HepG2 (cell line): Measurements from ENCODE around the gene TTLL11. TPM values are rescaled to one million over a fixed set of nuclear protein-coding genes. Genes with fewer than 3 reads are reported as not detected.

Source experiments
- ATAC-seq: fragments of 200-7000 bp; cut with Tn5 transposase; 3 replicates; pipeline ENCODE4 v1.9.1; 2020; ENCODE audit warnings: mild to moderate bottlenecking, moderate library complexity
- BruUV-seq: library from RNA; stranded (reverse); fragments of 400-500 nt; replicated peaks from 2 replicates; lab custom pipeline; 2021; lab: Mats Ljungman, UMichigan
- CTCF ChIA-PET: fragments of 300-600 bp; formaldehyde crosslinking; extraction: SDS; loops from one replicate; lab custom pipeline; 2021; ENCODE audit warnings: low total read pairs, inconsistent platforms, low intra/inter-chr PET ratio; lab: Yijun Ruan, JAX
- POLR2A ChIA-PET: fragments of 350-600 bp; sonication (Branson Sonifier 250); formaldehyde crosslinking; loops from one replicate; lab custom pipeline; 2020; ENCODE audit warnings: antibody characterized with exemption, inconsistent platforms; lab: Yijun Ruan, JAX
- DNase-seq: peaks from one replicate; pipeline ENCODE4 v3.0.0-alpha.2; 2015; ENCODE audit warnings: low spot score
- FAIRE-seq: peaks from 3 replicates; lab custom pipeline; 2011; peaks lifted over from hg19 to GRCh38; lab: Jason Lieb, UNC
- H2AFZ ChIP-seq: one replicate; pipeline ENCODE4 v1.6.1; 2011; ENCODE audit warnings: low read length, inconsistent platforms
- H3K27ac ChIP-seq: fragments of 300-600 bp; 3 replicates; pipeline ENCODE4 v1.8.0; 2011; ENCODE audit warnings: mixed run types, mild to moderate bottlenecking, mixed read lengths, low read length, inconsistent platforms; ENCODE audit not compliant: insufficient read depth; ENCODE audit errors: extremely low read length
- H3K27me3 ChIP-seq, 2 experiments: fragments of 200-600 bp in 1 of 2; 2 replicates in 1 of 2; 3 replicates in 1 of 2; pipeline versions ENCODE4 v1.6.0 to v1.8.0; 2011; ENCODE audit warnings: low read length in 2 of 2, mild to moderate bottlenecking in 2 of 2, moderate library complexity in 2 of 2, inconsistent platforms in 1 of 2; ENCODE audit not compliant: insufficient read depth in 2 of 2, control insufficient read depth in 1 of 2
- H3K36me3 ChIP-seq, 2 experiments: fragments of 200-600 bp in 1 of 2; replicated peaks in 1 of 2; 2 replicates in 1 of 2; 3 replicates in 1 of 2; pipeline versions ENCODE4 v1.5.1 to v1.8.0; 2011; ENCODE audit warnings: low read length in 2 of 2, inconsistent platforms in 1 of 2; ENCODE audit not compliant: insufficient read depth in 2 of 2, control insufficient read depth in 1 of 2
- H3K4me1 ChIP-seq: 2 replicates; pipeline ENCODE4 v1.5.1; 2012; ENCODE audit warnings: low read length, inconsistent platforms; ENCODE audit not compliant: insufficient read depth
- H3K4me2 ChIP-seq: 2 replicates; pipeline ENCODE4 v1.6.0; 2011; ENCODE audit warnings: low read depth, low read length, inconsistent platforms
- H3K4me3 ChIP-seq, 3 experiments: fragments of 200-600 bp in 1 of 3; sonication (generic), shearing (Covaris generic) in 1 of 3; replicated peaks in 1 of 3; 2 replicates each; pipeline ENCODE4 v1.5.1; 2011 to 2016; ENCODE audit warnings: low read length in 3 of 3, inconsistent platforms in 2 of 3, low read depth in 2 of 3, mild to moderate bottlenecking in 2 of 3, control low read depth in 1 of 3, mixed read lengths in 1 of 3; ENCODE audit not compliant: insufficient read depth in 1 of 3
- H3K79me2 ChIP-seq: one replicate; pipeline ENCODE4 v1.6.1; 2011; ENCODE audit warnings: low read length, inconsistent platforms; ENCODE audit not compliant: insufficient read depth
- H3K9ac ChIP-seq: 2 replicates; pipeline ENCODE4 v1.6.0; 2011; ENCODE audit warnings: mild to moderate bottlenecking, low read depth, low read length, inconsistent platforms; ENCODE audit not compliant: insufficient read depth
- H3K9me3 ChIP-seq: 2 replicates; pipeline ENCODE4 v1.5.1; 2012; ENCODE audit warnings: mild to moderate bottlenecking, low read length
- H4K20me1 ChIP-seq: 2 replicates; pipeline ENCODE4 v1.6.0; 2011; ENCODE audit warnings: inconsistent platforms, mild to moderate bottlenecking, low read length, moderate library complexity; ENCODE audit not compliant: insufficient read depth
- BRD4 ChIP-seq: sonication (generic); formaldehyde crosslinking; IDR thresholded peaks from 2 replicates; pipeline ENCODE4 v1.4.0; 2020; ENCODE audit warnings: missing genetic modification reagents
- CSRNP1 ChIP-seq: sonication (generic); formaldehyde crosslinking; IDR thresholded peaks from 2 replicates; pipeline ENCODE4 v1.8.1; 2023; ENCODE audit warnings: mild to moderate bottlenecking, missing genetic modification reagents
- NR1H2 ChIP-seq: sonication (generic); formaldehyde crosslinking; IDR thresholded peaks from 2 replicates; pipeline ENCODE4 v1.8.1; 2022; ENCODE audit warnings: low read depth, missing genetic modification reagents, borderline replicate concordance
- RFX5 ChIP-seq: IDR thresholded peaks from 2 replicates; pipeline ENCODE4 v1.6.1; 2011; ENCODE audit warnings: low read depth, low read length, improper control_type of control experiment
- RNF219 ChIP-seq: sonication (generic); formaldehyde crosslinking; IDR thresholded peaks from 2 replicates; pipeline ENCODE4 v1.5.0; 2020; ENCODE audit warnings: mild to moderate bottlenecking, missing genetic modification reagents
- ZBTB42 ChIP-seq: sonication (generic); formaldehyde crosslinking; IDR thresholded peaks from 2 replicates; pipeline ENCODE4 v1.5.0; 2020; ENCODE audit warnings: mild to moderate bottlenecking, missing genetic modification reagents
- ZMYM4 ChIP-seq: sonication (generic); formaldehyde crosslinking; IDR thresholded peaks from 2 replicates; pipeline ENCODE4 v1.8.1; 2023; ENCODE audit warnings: mild to moderate bottlenecking, missing genetic modification reagents
- ZNF142 ChIP-seq: sonication (generic); formaldehyde crosslinking; IDR thresholded peaks from 2 replicates; pipeline ENCODE4 v1.4.0; 2020; ENCODE audit warnings: missing genetic modification reagents
- ZNF414 ChIP-seq: sonication (generic); formaldehyde crosslinking; IDR thresholded peaks from 2 replicates; pipeline ENCODE4 v1.5.0; 2020; ENCODE audit warnings: missing genetic modification reagents
- ZNF570 ChIP-seq: sonication (generic); formaldehyde crosslinking; IDR thresholded peaks from 2 replicates; pipeline ENCODE4 v1.4.0; 2020; ENCODE audit warnings: mild to moderate bottlenecking, missing genetic modification reagents, borderline replicate concordance
- ZNF775 ChIP-seq: sonication (generic); formaldehyde crosslinking; IDR thresholded peaks from 2 replicates; pipeline ENCODE4 v1.4.0; 2020; ENCODE audit warnings: missing genetic modification reagents, mild to moderate bottlenecking, moderate library complexity, borderline replicate concordance
- WGBS: methylation state at CpG from one replicate; pipeline ENCODE4 v1.1.6; 2017; ENCODE audit warnings: low lambda C conversion rate; 5-methylcytosine and 5-hydroxymethylcytosine counted together
- in situ Hi-C: cut with HindIII; loops from 2 replicates; pipeline ENCODE4 v1.10.0; 2017; ENCODE audit warnings: low pct_unique_long_range_greater_than_20kb; ENCODE audit not compliant: extremely low pct_ligation_motif_present
- intact Hi-C: fragments of 100-400 bp; cut with micrococcal nuclease; formaldehyde crosslinking; loops from one replicate; pipeline ENCODE4 v1.10.0; 2022; ENCODE audit not compliant: unreplicated experiment
- polyA plus RNA-seq, 8 experiments: library from polyadenylated mRNA; depleted of rRNA in 3 of 8; stranded (reverse) in 7 of 8; unstranded in 1 of 8; fragments of >200 nt; fragmentation: Illumina TruSeq in 4 of 8; extraction: Trizol in 4 of 8; gene quantifications; 2 replicates each; pipeline versions ENCODE4 v1.2.1 to v1.2.3, GENCODE V29; 2011 to 2016; ENCODE audit warnings: low read depth in 4 of 8, missing spikeins in 1 of 8, mixed read lengths in 1 of 8; ENCODE audit not compliant: insufficient read depth in 1 of 8
- total RNA-seq, 5 experiments: library from RNA; depleted of rRNA; stranded (reverse); fragments of >200 nt; fragmentation: Illumina TruSeq; extraction: Trizol; gene quantifications; 2 replicates each; pipeline ENCODE4 v1.2.3, GENCODE V29; 2016; ENCODE audit warnings: low read depth in 1 of 5

Gene TTLL11
- total and polyA plus RNA-seq, 2 of the 13 experiments (the other 11 are each of a cell fraction or from before 2014, with no cell fraction given) = 4.5 to 5.2 TPM

- Histone ChIP-seq H3K27me3 (peaks cover 0 to 9% of the 10 kb centered on the region in 2 experiments; a peak in 1 of 5 replicates), H3K9ac (no peak overlapping the region), H3K27ac (no peak overlapping the region), H3K36me3 (no peaks in the 10 kb centered on the region), H3K79me2 (no peaks in the 10 kb centered on the region), H3K9me3 (no peaks in the 10 kb centered on the region), H4K20me1 (no peaks in the 10 kb centered on the region)
- FAIRE-seq = no peak
- ChIA-PET CTCF (no interaction called here), POLR2A (no interaction called here)
- intact Hi-C loops = no loop called here
- no peak for TF ChIP-seq BRD4 (CRISPR knock-in tag)
- TF ChIP-seq ZNF775 = no peak
- TF ChIP-seq ZMYM4 (CRISPR knock-in tag) = no peak
- TF ChIP-seq ZNF142 (CRISPR knock-in tag) = no peak
- TF ChIP-seq ZNF570 = no peak
- TF ChIP-seq ZBTB42 (CRISPR knock-in tag) = no peak
- TF ChIP-seq RFX5 = no peak
- no peak for TF ChIP-seq CSRNP1
- no peak for TF ChIP-seq NR1H2 (CRISPR knock-in tag)
- no peak for TF ChIP-seq ZNF414 (CRISPR knock-in tag)
- TF ChIP-seq RNF219 = no peak
- TF ChIP-seq, all 625 proteins: peak for 0
- ATAC-seq (no peak), DNase-seq (no peak)
- H2AFZ ChIP-seq = no peak overlapping the region
- H3K4me1 ChIP-seq = no peaks in the 10 kb centered on the region
- H3K4me2 ChIP-seq = no peak overlapping the region
- in situ Hi-C loops = no loop called here
- no peak overlapping the region for H3K4me3 ChIP-seq
- 2% methylated on average over 2 of the region's 2 CpGs for WGBS
- no TSS peak for BruUV-seq
These were observed 296.0 kb downstream of the TTLL11 start for GRCh38 chr9:121797081-121797480.
